GM04504 (cell line): Measurements from ENCODE around the gene PYGO2.
"Not testable (repeated sequence)": the region's sequence is repeated elsewhere in the genome, so short reads cannot be mapped to it uniquely, and the experiment has no call there.

Experiments
- DNase-seq: peaks from one replicate; pipeline ENCODE4 v3.0.0-alpha.2; 2012; ENCODE audit warnings: low read depth

Gene PYGO2

GRCh38 chr1:155000411-155000725, 38.8 kb upstream of the PYGO2 start:
- DNase-seq, result no peak

GRCh38 chr1:154999571-155000410, 38.2 kb upstream of the PYGO2 start:
- no peak for DNase-seq

GRCh38 chr1:154998818-154999570, 37.4 kb upstream of the PYGO2 start:
- no peak for DNase-seq

- no peak for DNase-seq
Observed at GRCh38 chr1:154998201-154998780, 36.7 kb upstream of the PYGO2 start.

- DNase-seq, result no peak
Observed at GRCh38 chr1:154996966-154997701, 35.6 kb upstream of the PYGO2 start.

- DNase-seq, result peak; percentile 67
Observed at GRCh38 chr1:154995301-154995983, 33.9 kb upstream of the PYGO2 start.

GRCh38 chr1:154994591-154994990, 33.0 kb upstream of the PYGO2 start:
- no peak for DNase-seq

GRCh38 chr1:154994269-154994587, 32.6 kb upstream of the PYGO2 start:
- no peak for DNase-seq

GRCh38 chr1:154993572-154994268, 32.1 kb upstream of the PYGO2 start, which contains the start of gene LENEP:
LENEP (plus strand) TSS chr1:154993586; CDS start chr1:154993608, 22 bp downstream.
- no peak for DNase-seq

GRCh38 chr1:154992721-154993571, 31.4 kb upstream of the PYGO2 start:
- no peak for DNase-seq

GRCh38 chr1:154990276-154990675, 28.7 kb upstream of the PYGO2 start:
- no peak for DNase-seq

- no peak for DNase-seq
Observed at GRCh38 chr1:154989195-154989860, 27.7 kb upstream of the PYGO2 start.

GRCh38 chr1:154988058-154988954, 26.7 kb upstream of the PYGO2 start:
- DNase-seq, result no peak

- DNase-seq, result no peak
Observed at GRCh38 chr1:154987326-154987725, 25.7 kb upstream of the PYGO2 start.

GRCh38 chr1:154986736-154987135, 25.2 kb upstream of the PYGO2 start:
- DNase-seq, result not testable (repeated sequence)

GRCh38 chr1:154983776-154984466, 22.3 kb upstream of the PYGO2 start:
- DNase-seq, result no peak

- peak; percentile 100 for DNase-seq
Observed at GRCh38 chr1:154982897-154983648, 21.5 kb upstream of the PYGO2 start, which contains the start of gene FLAD1. FLAD1 (plus strand) TSS chr1:154983344; CDS start chr1:154983695, 351 bp downstream.
